Measurements from ENCODE around the gene BRD4. TPM values are rescaled to one million over a fixed set of nuclear protein-coding genes. Genes with fewer than 3 reads are reported as not detected.
A peak's percentile ranks its signal among the peaks of the same experiment; 100 is the strongest.
"Not testable (repeated sequence)": the region's sequence is repeated elsewhere in the genome, so short reads cannot be mapped to it uniquely, and the experiment has no call there.

Gene BRD4
- total RNA-seq, 1 donor = 25.7 TPM

DNA sequence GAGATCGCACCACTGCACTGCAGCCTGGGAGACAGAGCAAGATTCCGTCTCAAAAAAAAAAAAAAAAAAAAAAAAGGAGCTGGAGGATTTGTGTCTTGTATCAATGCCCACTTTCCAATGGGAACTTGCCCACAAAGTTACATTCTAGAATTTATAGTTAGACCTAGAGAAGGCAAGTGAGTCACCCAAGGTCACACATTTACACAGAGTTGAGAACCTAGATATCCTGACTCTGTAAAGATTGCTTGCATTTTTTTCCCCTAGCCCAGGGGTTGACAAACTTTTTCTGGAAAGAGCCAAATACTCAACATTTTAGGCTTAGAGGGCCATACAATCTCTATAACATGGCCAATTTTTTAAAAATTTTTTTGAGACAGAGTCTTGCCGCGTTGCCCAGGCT lies 7.7 kb upstream of the BRD4 start:
- no peak for TF ChIP-seq CTCF (IDR thresholded peaks at IDR 0.05; ENCODE audit: extremely low read depth, low read depth, low read length)
- Histone ChIP-seq H3K79me2 (ENCODE audit: insufficient read depth, low read length) (peaks cover 27% of the 10 kb centered on the region), H3K4me2 (ENCODE audit: insufficient read depth, low read length) (no peak overlapping the region), H3K27me3 (ENCODE audit: insufficient read depth, low read length) (no peaks in the 10 kb centered on the region), H4K20me1 (ENCODE audit: insufficient read depth, low read length) (no peaks in the 10 kb centered on the region), H2AFZ (ENCODE audit: low read length) (no peak overlapping the region), H3K27ac (ENCODE audit: low read depth, low read length) (no peak overlapping the region), H3K9me3 (ENCODE audit: low read depth, low read length) (no peaks in the 10 kb centered on the region), H3K36me3 (ENCODE audit: insufficient read depth, low read length) (peaks cover 9% of the 10 kb centered on the region), H3K4me1 (ENCODE audit: insufficient read depth, low read length) (peaks cover 9% of the 10 kb centered on the region), H3K4me3 (ENCODE audit: insufficient read depth, low read length) (no peak overlapping the region)
- no peak for DNase-seq (ENCODE audit: insufficient read length, low spot score, missing footprints)

GRCh38 chr19:15337202-15337601 lies 4.9 kb upstream of the BRD4 start:
- no peaks in the 10 kb centered on the region for H3K36me3 ChIP-seq (ENCODE audit: insufficient read depth, low read length)
- peak; percentile 90 for DNase-seq (ENCODE audit: insufficient read length, low spot score, missing footprints)
- no peaks in the 10 kb centered on the region for H3K9me3 ChIP-seq (ENCODE audit: low read depth, low read length)
- no peak for TF ChIP-seq CTCF (IDR thresholded peaks at IDR 0.05; ENCODE audit: extremely low read depth, low read depth, low read length)
- peak overlapping the region; percentile 70 for H3K27ac ChIP-seq (ENCODE audit: low read depth, low read length)
- H4K20me1 ChIP-seq (ENCODE audit: insufficient read depth, low read length) = no peaks in the 10 kb centered on the region
- H3K4me3 ChIP-seq (ENCODE audit: insufficient read depth, low read length) = no peak overlapping the region
- peaks cover 47% of the 10 kb centered on the region for H3K79me2 ChIP-seq (ENCODE audit: insufficient read depth, low read length)
- peaks cover 12% of the 10 kb centered on the region for H3K4me1 ChIP-seq (ENCODE audit: insufficient read depth, low read length)
- H2AFZ ChIP-seq (ENCODE audit: low read length) = no peak overlapping the region
- H3K27me3 ChIP-seq (ENCODE audit: insufficient read depth, low read length) = no peaks in the 10 kb centered on the region
- peak overlapping the region; percentile 45 for H3K4me2 ChIP-seq (ENCODE audit: insufficient read depth, low read length)

DNA sequence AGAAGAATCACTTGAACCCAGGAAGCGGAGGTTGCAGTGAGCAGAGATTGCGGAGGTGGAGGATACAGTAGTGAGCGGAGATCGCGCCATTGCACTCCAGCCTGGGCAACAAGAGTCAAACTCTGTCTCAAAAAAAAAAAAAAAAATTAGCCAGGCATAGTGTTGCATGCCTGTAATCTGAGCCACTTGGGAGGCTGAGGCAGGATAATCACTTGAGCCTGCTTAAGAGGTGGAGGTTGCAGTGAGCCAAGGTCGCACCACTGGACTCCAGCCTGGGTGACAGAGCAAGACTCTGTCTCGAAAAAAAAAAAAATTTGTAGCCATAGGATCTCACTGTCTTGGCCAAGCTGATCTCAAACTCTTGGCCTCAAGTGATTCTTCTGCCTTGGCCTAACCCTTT lies 3.7 kb upstream of the BRD4 start:
- H3K27me3 ChIP-seq (ENCODE audit: insufficient read depth, low read length); H2AFZ ChIP-seq (ENCODE audit: low read length); H3K9me3 ChIP-seq (ENCODE audit: low read depth, low read length); H3K36me3 ChIP-seq (ENCODE audit: insufficient read depth, low read length); H4K20me1 ChIP-seq (ENCODE audit: insufficient read depth, low read length); H3K4me3 ChIP-seq (ENCODE audit: insufficient read depth, low read length); H3K27ac ChIP-seq (ENCODE audit: low read depth, low read length); H3K4me2 ChIP-seq (ENCODE audit: insufficient read depth, low read length); DNase-seq (ENCODE audit: insufficient read length, low spot score, missing footprints): not testable (repeated sequence)
- H3K4me1 ChIP-seq (ENCODE audit: insufficient read depth, low read length) = peaks cover 12% of the 10 kb centered on the region
- H3K79me2 ChIP-seq (ENCODE audit: insufficient read depth, low read length) = peaks cover 57% of the 10 kb centered on the region

DNA sequence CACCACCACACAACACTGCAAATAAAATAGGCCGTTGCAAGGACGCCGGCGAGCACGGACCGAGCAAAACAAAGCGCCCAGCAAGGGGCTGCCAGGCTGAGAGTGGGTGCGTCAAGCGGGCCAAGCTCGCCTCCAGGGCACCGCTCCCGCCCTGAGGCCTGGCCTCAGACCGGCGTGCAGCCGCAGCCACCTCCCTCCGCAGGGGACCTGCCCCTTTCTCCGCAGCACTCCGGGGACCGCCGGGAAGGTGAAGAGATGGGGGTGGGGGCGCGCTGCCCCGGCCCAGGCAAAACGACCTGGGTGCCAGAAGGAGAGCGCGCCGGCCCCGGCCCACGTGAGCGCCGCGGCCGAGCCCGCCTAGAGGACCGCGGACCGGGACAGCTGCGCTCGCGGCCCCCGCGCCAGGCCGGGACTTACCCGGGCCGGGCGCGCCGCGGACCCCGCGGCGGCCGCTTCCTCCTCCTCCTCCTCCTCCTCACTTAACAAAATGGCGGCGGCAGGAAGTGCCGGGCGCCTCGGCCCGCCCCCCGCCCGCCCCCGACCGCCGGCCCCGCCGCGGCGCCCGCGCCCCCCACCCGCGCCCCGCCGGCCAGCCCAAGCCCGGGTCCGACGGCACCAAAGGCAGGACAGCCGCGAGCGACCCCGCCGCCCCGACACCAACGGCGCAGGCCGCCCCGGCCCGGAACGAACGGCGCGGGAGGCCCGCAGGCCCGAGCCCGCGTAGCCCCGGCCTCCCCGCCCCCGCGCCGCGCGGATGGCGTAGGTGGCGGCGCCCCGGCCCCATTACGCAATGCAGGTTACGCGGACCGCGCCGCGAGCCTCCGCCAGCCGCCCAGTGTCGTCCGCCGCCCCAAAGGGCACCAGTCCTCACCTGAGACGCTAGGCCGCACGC lies 674 bp downstream of the BRD4 start:
- H3K27me3 ChIP-seq (ENCODE audit: insufficient read depth, low read length) = no peaks in the 10 kb centered on the region
- H4K20me1 ChIP-seq (ENCODE audit: insufficient read depth, low read length) = peaks cover 46% of the 10 kb centered on the region
- DNase-seq (ENCODE audit: insufficient read length, low spot score, missing footprints) = peak; percentile 96
- peak overlapping the region; percentile 82 for H3K27ac ChIP-seq (ENCODE audit: low read depth, low read length)
- H3K4me1 ChIP-seq (ENCODE audit: insufficient read depth, low read length) = peaks cover 30% of the 10 kb centered on the region
- peak overlapping the region; percentile 98 for H3K4me3 ChIP-seq (ENCODE audit: insufficient read depth, low read length)
- peak overlapping the region; percentile 84 for H3K4me2 ChIP-seq (ENCODE audit: insufficient read depth, low read length)
- TF ChIP-seq CTCF (IDR thresholded peaks at IDR 0.05; ENCODE audit: extremely low read depth, low read depth, low read length) = no peak
- no peaks in the 10 kb centered on the region for H3K9me3 ChIP-seq (ENCODE audit: low read depth, low read length)
- no peak overlapping the region for H2AFZ ChIP-seq (ENCODE audit: low read length)
- H3K36me3 ChIP-seq (ENCODE audit: insufficient read depth, low read length) = no peaks in the 10 kb centered on the region
- H3K79me2 ChIP-seq (ENCODE audit: insufficient read depth, low read length) = peaks cover 85% of the 10 kb centered on the region

Data from osteoblast (primary cell).